HCT116 (cell line): ENCODE results near the gene RNF180. TPM values are rescaled to one million over a fixed set of nuclear protein-coding genes. Genes with fewer than 3 reads are reported as not detected.

Source experiments
- ATAC-seq: fragments of 200-7000 bp; cut with Tn5 transposase; 2 replicates; pipeline ENCODE4 v1.9.1; 2020; ENCODE audit warnings: mild to moderate bottlenecking, moderate library complexity
- BruUV-seq: library from RNA; stranded (reverse); fragments of 400-500 nt; replicated peaks from 2 replicates; lab custom pipeline; 2021; lab: Mats Ljungman, UMichigan
- CTCF ChIA-PET: fragments of 300-600 bp; sonication (Branson Sonifier 250); formaldehyde crosslinking; loops from one replicate; lab custom pipeline; 2021; ENCODE audit warnings: antibody characterized with exemption; lab: Charles Lee
- POLR2A ChIA-PET: fragments of 300-600, 350-600 bp; sonication (Branson Sonifier 250); formaldehyde crosslinking; loops from one replicate; lab custom pipeline; 2021; ENCODE audit warnings: antibody characterized with exemption; lab: Charles Lee
- RAD21 ChIA-PET, 2 experiments: fragments of 300-600 bp; sonication (Branson Sonifier 250); formaldehyde crosslinking; loops; one replicate each; lab custom pipeline; 2023; ENCODE audit warnings: low total read pairs in 2 of 2; ENCODE audit not compliant: uncharacterized antibody in 2 of 2, unreplicated experiment in 2 of 2, low non-redundant PET in 1 of 2; lab: Charles Lee
- DNase-seq: peaks from one replicate; pipeline ENCODE4 v3.0.0-alpha.2; 2010; ENCODE audit warnings: low read depth, low spot score
- H2AFZ ChIP-seq: fragments of 200-600 bp; shearing (Covaris generic), sonication (generic); 2 replicates; pipeline ENCODE4 v1.6.1; 2017; ENCODE audit warnings: low read depth, mixed run types, mixed read lengths, antibody characterized with exemption, low read length; ENCODE audit not compliant: poor library complexity, severe bottlenecking
- H3K27ac ChIP-seq: 2 replicates; pipeline ENCODE4 v1.5.1; 2012; ENCODE audit warnings: low read depth, low read length
- H3K27me3 ChIP-seq: fragments of 200-600 bp; sonication (generic); 2 replicates; pipeline ENCODE4 v1.6.1; 2016; ENCODE audit warnings: mixed run types, low read length, mixed read lengths; ENCODE audit not compliant: insufficient read depth
- H3K36me3 ChIP-seq, 2 experiments: fragments of 200-500 bp in 1 of 2; fragments of 200-600 bp in 1 of 2; sonication (Bioruptor generic) in 1 of 2; sonication (generic) in 1 of 2; 2 replicates each; pipeline versions ENCODE4 v1.5.1 to v1.6.1; 2014 to 2016; ENCODE audit warnings: low read length in 2 of 2, inconsistent platforms in 1 of 2, mixed read lengths in 1 of 2, mixed run types in 1 of 2; ENCODE audit not compliant: insufficient read depth in 2 of 2, control insufficient read depth in 1 of 2
- H3K4me1 ChIP-seq, 2 experiments: fragments of 200-600 bp in 1 of 2; sonication (generic) in 1 of 2; 2 replicates each; pipeline versions ENCODE4 v1.5.1 to v1.6.1; 2012 to 2017; ENCODE audit warnings: low read length in 2 of 2, inconsistent platforms in 1 of 2, mild to moderate bottlenecking in 1 of 2, mixed read lengths in 1 of 2, mixed run types in 1 of 2, moderate library complexity in 1 of 2; ENCODE audit not compliant: insufficient read depth in 2 of 2, control insufficient read depth in 1 of 2
- H3K4me2 ChIP-seq: fragments of 200-600 bp; sonication (generic); 2 replicates; pipeline ENCODE4 v1.6.1; 2017; ENCODE audit warnings: mixed run types, low read length, mixed read lengths
- H3K4me3 ChIP-seq, 2 experiments: fragments of 200-600 bp in 1 of 2; sonication (generic) in 1 of 2; replicated peaks in 1 of 2; 2 replicates each; pipeline ENCODE4 v1.5.1; 2011 to 2016; ENCODE audit warnings: low read length in 2 of 2, control low read depth in 1 of 2, low read depth in 1 of 2, mild to moderate bottlenecking in 1 of 2, mixed read lengths in 1 of 2, mixed run types in 1 of 2
- H3K79me2 ChIP-seq: fragments of 200-600 bp; sonication (generic); 2 replicates; pipeline ENCODE4 v1.6.1; 2017; ENCODE audit warnings: mild to moderate bottlenecking, mixed run types, low read length, moderate library complexity, mixed read lengths; ENCODE audit not compliant: insufficient read depth
- H3K9ac ChIP-seq: fragments of 200-600 bp; sonication (generic); 2 replicates; pipeline ENCODE4 v1.6.1; 2016; ENCODE audit warnings: low read length, mixed read lengths
- H3K9me2 ChIP-seq: fragments of 200-600 bp; sonication (generic), shearing (Covaris generic); 2 replicates; pipeline ENCODE4 v1.6.1; 2017; ENCODE audit warnings: mixed run types, mild to moderate bottlenecking, moderate library complexity; ENCODE audit not compliant: insufficient read depth
- H3K9me3 ChIP-seq, 2 experiments: fragments of 200-500 bp in 1 of 2; fragments of 200-600 bp in 1 of 2; sonication (Bioruptor generic) in 1 of 2; sonication (generic) in 1 of 2; 2 replicates each; pipeline ENCODE4 v1.6.1; 2014 to 2017; ENCODE audit warnings: low read length in 2 of 2, mixed read lengths in 2 of 2, inconsistent platforms in 1 of 2, low read depth in 1 of 2, mild to moderate bottlenecking in 1 of 2, mixed run types in 1 of 2, moderate library complexity in 1 of 2; ENCODE audit not compliant: control insufficient read depth in 1 of 2, insufficient read depth in 1 of 2
- H4K20me1 ChIP-seq: fragments of 200-600 bp; sonication (generic), shearing (Covaris generic); 2 replicates; pipeline ENCODE4 v1.6.1; 2017; ENCODE audit warnings: mixed run types, mild to moderate bottlenecking, moderate library complexity; ENCODE audit not compliant: insufficient read depth
- FOSL1 ChIP-seq: IDR thresholded peaks from 2 replicates; pipeline ENCODE4 v1.6.1; 2012; ENCODE audit warnings: low read depth
- YY1 ChIP-seq: IDR thresholded peaks from 2 replicates; pipeline ENCODE4 v1.6.1; 2011; ENCODE audit warnings: low read length, low read depth, moderate library complexity, mild to moderate bottlenecking; ENCODE audit not compliant: insufficient replicate concordance; ENCODE audit errors: extremely low read depth
- ZNF274 ChIP-seq: fragments of 200-500 bp; sonication (Bioruptor generic); IDR thresholded peaks from 2 replicates; pipeline ENCODE4 v1.6.1; 2014; ENCODE audit warnings: mild to moderate bottlenecking, low read depth, low read length, inconsistent platforms
- intact Hi-C: fragments of 100-400 bp; cut with micrococcal nuclease; formaldehyde crosslinking; loops from 2 replicates; pipeline ENCODE4 v1.10.0; 2022
- total RNA-seq: library from RNA; stranded (reverse); gene quantifications from one replicate; pipeline ENCODE4 v1.2.1, GENCODE V29; 2021; ENCODE audit not compliant: unreplicated experiment
- TF ChIP-seq, protein P1 (sequence below): IDR thresholded peaks from 2 replicates; pipeline ENCODE4 v1.6.1; 2012; ENCODE audit warnings: low read depth
- TF ChIP-seq, protein P2 (sequence below): IDR thresholded peaks from 2 replicates; pipeline ENCODE4 v1.6.1; 2011; ENCODE audit warnings: mild to moderate bottlenecking, low read length, moderate library complexity; ENCODE audit not compliant: insufficient replicate concordance; ENCODE audit errors: extremely low read depth

The RNF180 gene
- total RNA-seq, 1 experiment from 2014 or later: not detected

DNA sequence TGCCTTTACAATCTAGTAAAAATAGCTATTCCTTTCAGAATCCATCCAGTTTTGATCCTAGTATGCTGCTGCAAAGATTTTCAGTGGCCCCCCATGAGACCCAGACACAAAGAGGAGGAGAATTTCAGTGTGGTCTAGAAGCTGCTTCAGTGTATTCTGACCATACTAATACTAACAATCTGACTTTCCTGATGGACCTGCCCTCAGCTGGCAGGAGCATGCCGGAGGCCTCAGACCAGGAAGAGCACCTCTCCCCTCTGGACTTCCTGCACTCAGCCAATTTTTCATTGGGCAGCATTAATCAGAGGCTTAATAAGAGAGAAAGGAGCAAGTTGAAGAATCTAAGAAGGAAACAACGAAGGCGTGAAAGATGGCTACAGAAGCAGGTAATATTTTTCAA, 48.5 kb downstream of the RNF180 start:
- no peaks in the 10 kb centered on the region for H3K36me3 ChIP-seq
- POLR2A ChIA-PET: no interaction called here
- no peaks in the 10 kb centered on the region for H3K79me2 ChIP-seq
- no peaks in the 10 kb centered on the region for H3K9me3 ChIP-seq
- no peak overlapping the region for H3K9ac ChIP-seq
- no peak overlapping the region for H3K27ac ChIP-seq
- intact Hi-C loops: no loop called here
- ATAC-seq (no peak), DNase-seq (no peak)
- no peak overlapping the region for H2AFZ ChIP-seq
- CTCF ChIA-PET: no interaction called here
- TF ChIP-seq, protein P1, sequence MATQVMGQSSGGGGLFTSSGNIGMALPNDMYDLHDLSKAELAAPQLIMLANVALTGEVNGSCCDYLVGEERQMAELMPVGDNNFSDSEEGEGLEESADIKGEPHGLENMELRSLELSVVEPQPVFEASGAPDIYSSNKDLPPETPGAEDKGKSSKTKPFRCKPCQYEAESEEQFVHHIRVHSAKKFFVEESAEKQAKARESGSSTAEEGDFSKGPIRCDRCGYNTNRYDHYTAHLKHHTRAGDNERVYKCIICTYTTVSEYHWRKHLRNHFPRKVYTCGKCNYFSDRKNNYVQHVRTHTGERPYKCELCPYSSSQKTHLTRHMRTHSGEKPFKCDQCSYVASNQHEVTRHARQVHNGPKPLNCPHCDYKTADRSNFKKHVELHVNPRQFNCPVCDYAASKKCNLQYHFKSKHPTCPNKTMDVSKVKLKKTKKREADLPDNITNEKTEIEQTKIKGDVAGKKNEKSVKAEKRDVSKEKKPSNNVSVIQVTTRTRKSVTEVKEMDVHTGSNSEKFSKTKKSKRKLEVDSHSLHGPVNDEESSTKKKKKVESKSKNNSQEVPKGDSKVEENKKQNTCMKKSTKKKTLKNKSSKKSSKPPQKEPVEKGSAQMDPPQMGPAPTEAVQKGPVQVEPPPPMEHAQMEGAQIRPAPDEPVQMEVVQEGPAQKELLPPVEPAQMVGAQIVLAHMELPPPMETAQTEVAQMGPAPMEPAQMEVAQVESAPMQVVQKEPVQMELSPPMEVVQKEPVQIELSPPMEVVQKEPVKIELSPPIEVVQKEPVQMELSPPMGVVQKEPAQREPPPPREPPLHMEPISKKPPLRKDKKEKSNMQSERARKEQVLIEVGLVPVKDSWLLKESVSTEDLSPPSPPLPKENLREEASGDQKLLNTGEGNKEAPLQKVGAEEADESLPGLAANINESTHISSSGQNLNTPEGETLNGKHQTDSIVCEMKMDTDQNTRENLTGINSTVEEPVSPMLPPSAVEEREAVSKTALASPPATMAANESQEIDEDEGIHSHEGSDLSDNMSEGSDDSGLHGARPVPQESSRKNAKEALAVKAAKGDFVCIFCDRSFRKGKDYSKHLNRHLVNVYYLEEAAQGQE: no peak
- TF ChIP-seq FOSL1: no peak
- no peak for TF ChIP-seq ZNF274
- TF ChIP-seq YY1: no peak
- TF ChIP-seq, protein P2, sequence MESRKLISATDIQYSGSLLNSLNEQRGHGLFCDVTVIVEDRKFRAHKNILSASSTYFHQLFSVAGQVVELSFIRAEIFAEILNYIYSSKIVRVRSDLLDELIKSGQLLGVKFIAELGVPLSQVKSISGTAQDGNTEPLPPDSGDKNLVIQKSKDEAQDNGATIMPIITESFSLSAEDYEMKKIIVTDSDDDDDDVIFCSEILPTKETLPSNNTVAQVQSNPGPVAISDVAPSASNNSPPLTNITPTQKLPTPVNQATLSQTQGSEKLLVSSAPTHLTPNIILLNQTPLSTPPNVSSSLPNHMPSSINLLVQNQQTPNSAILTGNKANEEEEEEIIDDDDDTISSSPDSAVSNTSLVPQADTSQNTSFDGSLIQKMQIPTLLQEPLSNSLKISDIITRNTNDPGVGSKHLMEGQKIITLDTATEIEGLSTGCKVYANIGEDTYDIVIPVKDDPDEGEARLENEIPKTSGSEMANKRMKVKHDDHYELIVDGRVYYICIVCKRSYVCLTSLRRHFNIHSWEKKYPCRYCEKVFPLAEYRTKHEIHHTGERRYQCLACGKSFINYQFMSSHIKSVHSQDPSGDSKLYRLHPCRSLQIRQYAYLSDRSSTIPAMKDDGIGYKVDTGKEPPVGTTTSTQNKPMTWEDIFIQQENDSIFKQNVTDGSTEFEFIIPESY: no peak
- H4K20me1 ChIP-seq: no peaks in the 10 kb centered on the region
- H3K4me3 ChIP-seq: no peak overlapping the region
- H3K9me2 ChIP-seq: no peaks in the 10 kb centered on the region
- no peak overlapping the region for H3K4me2 ChIP-seq
- no TSS peak for BruUV-seq
- H3K4me1 ChIP-seq: no peaks in the 10 kb centered on the region
- H3K27me3 ChIP-seq: no peaks in the 10 kb centered on the region
- RAD21 ChIA-PET: no interaction called here
